ENCODE data around the gene PMM2. TPM values are rescaled to one million over a fixed set of nuclear protein-coding genes. Genes with fewer than 3 reads are reported as not detected.

PMM2 gene
- total and polyA plus RNA-seq, 2 donors, result 16.9 to 34.8 TPM

GRCh38 chr16:8893426-8893825, 95.8 kb downstream of the PMM2 start:
- H3K4me1 ChIP-seq (ENCODE audit: insufficient read depth), result no peaks in the 10 kb centered on the region
- no peak for DNase-seq (ENCODE audit: extremely low spot score)
- H3K27ac ChIP-seq (ENCODE audit: low read depth), result no peak overlapping the region
- 83% methylated on average over 9 of the region's 9 CpGs for whole genome bisulfite sequencing
- H3K4me3 ChIP-seq (ENCODE audit: low read depth, low read length), result no peak overlapping the region
- H3K36me3 ChIP-seq (ENCODE audit: insufficient read depth), result peaks cover 2% of the 10 kb centered on the region

DNA sequence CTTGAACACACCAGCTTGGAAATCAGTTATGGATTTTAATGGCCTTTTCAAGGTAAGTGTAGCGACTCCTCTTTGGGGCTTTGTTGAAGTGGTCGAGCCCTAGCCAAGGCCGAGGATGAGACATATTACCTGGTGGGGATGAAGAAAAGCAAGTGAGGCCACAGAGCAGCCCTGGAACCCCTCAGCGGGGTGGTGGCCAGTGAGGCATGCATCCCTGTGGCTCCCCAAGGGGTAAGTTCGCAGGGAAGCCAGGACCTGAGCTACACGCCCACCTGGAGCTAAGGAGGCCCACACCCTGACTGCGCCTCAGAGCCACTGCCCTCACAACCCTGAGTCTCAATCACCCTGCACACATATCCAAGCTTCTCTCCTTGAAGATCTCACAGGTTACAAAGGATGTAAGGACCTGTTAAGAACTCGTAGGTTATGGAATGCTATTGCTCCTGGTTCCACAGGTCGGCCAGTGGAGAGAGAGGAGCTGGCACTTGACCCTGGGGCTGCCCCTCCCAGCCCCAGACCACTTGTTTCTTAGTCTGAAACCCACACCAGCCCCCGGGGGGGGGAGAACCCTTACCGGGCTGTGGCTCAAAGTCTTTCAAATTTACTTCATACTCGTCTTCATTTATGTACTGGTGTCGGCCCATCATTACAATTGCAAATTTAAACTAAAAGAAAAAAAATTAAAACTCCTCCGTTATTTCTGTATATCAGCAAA, 96.5 kb downstream of the PMM2 start:
- H3K4me1 ChIP-seq (ENCODE audit: insufficient read depth), result no peaks in the 10 kb centered on the region
- H3K27ac ChIP-seq (ENCODE audit: low read depth), result no peak overlapping the region
- no peak overlapping the region for H3K4me3 ChIP-seq (ENCODE audit: low read depth, low read length)
- DNase-seq (ENCODE audit: extremely low spot score), result no peak
- H3K36me3 ChIP-seq (ENCODE audit: insufficient read depth), result peaks cover 2% of the 10 kb centered on the region
- WGBS, result 88% methylated on average over 14 of the region's 14 CpGs

GRCh38 chr16:8894736-8895334, 97.2 kb downstream of the PMM2 start:
- H3K36me3 ChIP-seq (ENCODE audit: insufficient read depth), result peaks cover 2% of the 10 kb centered on the region
- no peak for DNase-seq (ENCODE audit: extremely low spot score)
- no peak overlapping the region for H3K27ac ChIP-seq (ENCODE audit: low read depth)
- H3K4me1 ChIP-seq (ENCODE audit: insufficient read depth), result no peaks in the 10 kb centered on the region
- 96% methylated on average over 21 of the region's 21 CpGs for whole genome bisulfite sequencing
- no peak overlapping the region for H3K4me3 ChIP-seq (ENCODE audit: low read depth, low read length)

DNA sequence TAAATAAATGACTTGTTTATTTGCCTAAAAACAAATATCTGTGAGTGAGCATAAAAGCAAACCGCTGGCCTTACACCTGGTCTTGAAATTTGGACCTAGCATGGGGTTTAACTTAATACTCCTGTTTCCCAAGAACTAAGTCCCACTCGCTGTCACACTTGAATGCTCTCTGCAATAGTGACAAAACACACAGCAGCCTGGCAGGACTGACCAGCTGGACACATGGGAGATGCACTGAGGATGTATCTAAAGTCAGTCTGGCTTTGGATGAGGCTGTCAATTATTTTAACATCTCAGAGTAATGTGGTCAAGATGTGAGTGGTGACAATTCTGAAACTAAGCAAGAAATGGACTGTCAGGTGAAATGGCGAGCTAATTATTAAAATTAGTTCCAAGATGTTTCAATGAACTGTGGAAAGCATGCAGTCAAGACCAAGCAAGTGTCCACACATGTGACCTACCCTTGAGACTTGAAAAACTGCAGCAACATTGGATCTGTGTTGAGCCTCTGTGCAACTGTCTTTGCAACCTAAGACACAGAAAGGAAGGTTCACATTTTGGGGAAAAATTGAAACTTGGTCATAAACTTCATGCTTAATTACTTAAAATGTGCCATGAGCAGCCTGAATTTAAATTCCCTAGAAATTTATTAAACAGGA, 101.2 kb downstream of the PMM2 start:
- 94% methylated on average over 3 of the region's 3 CpGs for WGBS
- DNase-seq (ENCODE audit: extremely low spot score), result no peak
- peaks cover 4% of the 10 kb centered on the region for H3K36me3 ChIP-seq (ENCODE audit: insufficient read depth)

More for the DNA sequence above, 101.2 kb downstream of the PMM2 start:
- Histone ChIP-seq H3K4me3 (ENCODE audit: low read depth, low read length) (no peak overlapping the region), H3K4me1 (ENCODE audit: insufficient read depth) (no peaks in the 10 kb centered on the region), H3K27ac (ENCODE audit: low read depth) (no peak overlapping the region)

Other genes with a start within 250 kb of the PMM2 start
- gene TMEM114, start 207.3 kb upstream of the PMM2 start, total RNA-seq, result not detected
- gene TMEM114, start 207.3 kb upstream of the PMM2 start, polyA plus RNA-seq, result not detected
- 22.4 TPM for gene METTL22, start 176.1 kb upstream of the PMM2 start, total RNA-seq
- gene METTL22, start 176.1 kb upstream of the PMM2 start, polyA plus RNA-seq, result 25.2 TPM
- 9.0 TPM for gene ABAT, start 123.2 kb upstream of the PMM2 start, total RNA-seq
- 12.3 TPM for gene ABAT, start 123.2 kb upstream of the PMM2 start, polyA plus RNA-seq
- 4.7 TPM for gene TMEM186, start 200 bp upstream of the PMM2 start, total RNA-seq
- gene TMEM186, start 200 bp upstream of the PMM2 start, polyA plus RNA-seq, result 10.6 TPM
- gene CARHSP1, start 71.2 kb downstream of the PMM2 start, total RNA-seq, result 62.1 TPM
- gene CARHSP1, start 71.2 kb downstream of the PMM2 start, polyA plus RNA-seq, result 77.9 TPM
- not detected for gene LITAFD, start 84.5 kb downstream of the PMM2 start, total RNA-seq
- not detected for gene LITAFD, start 84.5 kb downstream of the PMM2 start, polyA plus RNA-seq
- 100 TPM for gene USP7, start 166.1 kb downstream of the PMM2 start, total RNA-seq
- 39.1 TPM for gene USP7, start 166.1 kb downstream of the PMM2 start, polyA plus RNA-seq

Data from urinary bladder (tissue), 4 donors.